CD4-positive, alpha-beta T cell treated with Interleukin-15 for 4 hours (primary cell): ENCODE measurements around the gene CIRBP.
A peak's percentile ranks its signal among the peaks of the same experiment; 100 is the strongest.

Experiments used
- DNase-seq: peaks from one replicate; pipeline ENCODE4 v3.0.0-alpha.2; 2020; ENCODE audit warnings: low spot score

CIRBP gene

GRCh38 chr19:1279782-1280341 is 10.7 kb downstream of the CIRBP start:
- peak; percentile 81 for DNase-seq

GRCh38 chr19:1280636-1281568 is 11.8 kb downstream of the CIRBP start:
- no peak for DNase-seq

GRCh38 chr19:1281569-1282287 is 12.6 kb downstream of the CIRBP start:
- DNase-seq = no peak

GRCh38 chr19:1282588-1283206 is 13.6 kb downstream of the CIRBP start:
- DNase-seq = no peak

- no peak for DNase-seq
Measured at GRCh38 chr19:1283207-1283916, 14.2 kb downstream of the CIRBP start.

GRCh38 chr19:1283917-1284292 is 14.8 kb downstream of the CIRBP start:
- DNase-seq = no peak

GRCh38 chr19:1284293-1284978 is 15.3 kb downstream of the CIRBP start:
- no peak for DNase-seq

GRCh38 chr19:1284979-1285736 is 16.0 kb downstream of the CIRBP start:
- DNase-seq = no peak

- DNase-seq = no peak
Measured at GRCh38 chr19:1285737-1286360, 16.7 kb downstream of the CIRBP start, which contains the start of gene EFNA2. EFNA2 (plus strand) TSS chr19:1285873; CDS start chr19:1286169, 296 bp downstream.

GRCh38 chr19:1286487-1287353 is 17.6 kb downstream of the CIRBP start:
- DNase-seq = no peak

GRCh38 chr19:1287354-1288225 is 18.5 kb downstream of the CIRBP start:
- no peak for DNase-seq

- no peak for DNase-seq
Measured at GRCh38 chr19:1288226-1288612, 19.1 kb downstream of the CIRBP start.

GRCh38 chr19:1288833-1289685 is 19.9 kb downstream of the CIRBP start:
- no peak for DNase-seq

- no peak for DNase-seq
Measured at GRCh38 chr19:1289686-1290025, 20.5 kb downstream of the CIRBP start.

GRCh38 chr19:1290196-1290702 is 21.1 kb downstream of the CIRBP start:
- no peak for DNase-seq

GRCh38 chr19:1290703-1291651 is 21.8 kb downstream of the CIRBP start:
- no peak for DNase-seq
